HL-60/S4 treated with phorbol 12-myristate 13-acetate at 8.2 ng/mL for 4 days and 3 days (cell line): ENCODE measurements around the gene ITPRIP.

Experiments used
- in situ Hi-C: fragments of 300-500 bp; cut with MboI; formaldehyde crosslinking; loops from 2 replicates; pipeline ENCODE4 v1.15.0; 2022; ENCODE audit warnings: low sequenced_read_pairs

The ITPRIP gene

DNA sequence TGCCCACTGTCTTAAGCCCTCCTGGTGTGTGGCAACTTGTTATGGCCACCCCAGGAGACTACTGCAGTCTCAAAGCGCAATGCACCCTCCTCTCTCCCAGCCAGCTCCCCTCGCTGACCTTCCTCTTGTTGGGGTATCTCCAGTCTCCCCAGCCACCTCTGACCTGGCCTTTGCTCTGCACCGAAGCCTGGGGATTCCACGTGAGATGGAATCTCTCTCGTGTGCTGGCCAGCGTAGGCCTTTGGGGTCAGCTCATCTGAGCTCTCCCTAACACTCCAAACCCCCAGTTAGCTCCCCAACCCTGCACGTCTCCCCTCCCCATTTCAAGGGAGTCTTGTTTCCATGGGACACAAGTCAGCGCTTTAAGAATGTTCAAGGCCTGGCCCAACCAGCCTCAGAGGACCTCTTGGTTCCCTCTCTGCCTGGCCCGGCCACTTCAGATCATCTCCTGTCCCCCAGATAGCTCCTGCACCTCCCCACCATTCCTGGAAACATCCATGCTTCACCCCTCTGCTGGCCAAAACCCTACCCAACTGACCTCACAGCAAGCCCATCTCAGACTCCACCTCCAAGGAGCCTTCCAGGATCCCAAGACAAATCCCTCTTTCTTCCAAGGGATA is 11.2 kb downstream of the ITPRIP start:
- in situ Hi-C loops = no loop called here

DNA sequence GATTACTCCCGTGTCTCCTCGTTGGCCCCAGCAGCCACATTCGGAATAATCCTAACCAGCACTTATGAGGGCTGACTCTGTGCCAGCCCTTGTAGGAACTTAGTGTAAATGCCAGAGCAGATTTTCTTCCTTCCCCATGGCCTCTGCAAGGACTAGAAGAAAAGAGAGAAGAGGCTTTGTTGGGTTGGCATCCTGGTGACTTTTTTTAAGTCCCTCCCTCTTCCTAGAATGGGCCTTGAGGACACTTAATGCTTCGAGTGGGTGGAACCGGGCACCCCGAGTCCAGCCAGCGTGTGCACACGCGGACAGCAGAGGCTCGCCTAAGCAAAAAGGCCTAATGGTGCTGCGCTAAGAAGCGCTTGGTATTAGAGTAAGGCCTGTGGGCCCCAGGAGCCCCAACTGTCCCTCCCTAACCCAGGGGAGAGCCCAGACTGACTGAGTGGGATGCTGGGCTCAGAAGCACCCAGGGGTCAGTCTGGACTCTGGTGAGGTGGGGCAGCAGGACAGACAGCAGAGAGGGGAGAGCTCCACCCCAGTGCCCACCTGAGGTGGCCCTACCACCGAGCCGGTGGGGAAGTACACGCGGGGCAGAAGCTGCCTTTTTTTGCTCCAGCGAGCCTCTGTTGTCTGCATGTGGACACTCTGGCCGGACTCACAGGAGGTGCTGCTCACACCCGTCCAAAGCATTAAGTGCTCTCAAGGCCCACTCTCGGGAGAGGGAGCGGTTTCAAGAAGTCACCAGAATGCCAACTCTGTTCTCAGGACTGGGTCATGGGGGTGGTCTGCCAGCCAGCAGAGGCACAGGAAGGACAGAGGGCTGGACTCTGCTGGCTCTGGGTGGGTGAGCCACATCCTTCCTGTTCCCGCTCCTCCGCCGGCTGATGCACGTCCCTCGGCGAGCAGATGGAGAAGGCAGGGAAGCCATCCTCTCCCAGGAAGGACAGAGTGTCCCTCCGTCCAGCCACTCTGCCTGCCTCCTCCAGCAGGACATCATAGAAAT is 12.5 kb downstream of the ITPRIP start:
- in situ Hi-C loops = no loop called here

DNA sequence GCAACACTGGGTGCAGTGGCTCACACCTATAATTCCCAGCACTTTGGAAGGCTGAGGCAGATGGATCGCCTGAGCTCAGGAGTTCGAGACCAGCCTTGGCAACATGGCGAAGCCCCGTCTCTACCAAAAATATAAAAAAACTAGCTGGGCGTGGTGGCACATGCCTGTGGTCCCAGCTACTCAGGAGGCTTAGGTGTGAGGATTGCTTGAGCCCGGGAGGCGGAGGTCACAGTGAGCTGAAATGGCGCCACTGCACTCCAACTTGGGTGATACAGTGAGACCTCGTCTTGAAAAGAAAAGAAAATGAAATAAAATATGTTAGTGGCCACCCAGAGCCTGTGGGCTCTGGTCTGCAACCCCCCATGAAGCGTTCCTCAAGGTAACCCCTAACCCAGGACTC is 13.3 kb downstream of the ITPRIP start:
- in situ Hi-C loops = no loop called here

DNA sequence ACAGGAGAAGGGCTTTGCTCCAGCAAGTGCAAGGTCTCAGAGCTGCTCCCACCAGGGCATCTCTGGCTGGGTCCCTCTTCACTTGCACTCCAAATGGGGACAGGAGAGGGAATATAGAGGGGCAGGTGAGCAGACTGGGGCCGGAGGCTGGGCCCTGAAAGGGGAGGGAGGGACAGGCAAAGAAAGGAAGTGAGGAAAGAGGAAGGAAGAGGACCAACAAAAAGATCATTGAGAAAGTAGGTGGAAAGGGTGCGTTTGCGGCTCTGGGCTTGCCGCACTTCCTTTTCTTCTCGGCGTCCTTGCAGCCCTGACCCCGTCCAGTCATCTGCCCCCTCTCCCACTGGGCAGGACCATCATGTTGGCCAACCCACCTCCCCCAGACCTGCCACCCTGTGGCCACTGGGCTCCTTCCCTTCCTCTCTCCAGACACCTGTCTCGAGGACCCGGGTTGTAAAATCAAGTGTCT is 14.0 kb downstream of the ITPRIP start:
- in situ Hi-C loops = no loop called here

DNA sequence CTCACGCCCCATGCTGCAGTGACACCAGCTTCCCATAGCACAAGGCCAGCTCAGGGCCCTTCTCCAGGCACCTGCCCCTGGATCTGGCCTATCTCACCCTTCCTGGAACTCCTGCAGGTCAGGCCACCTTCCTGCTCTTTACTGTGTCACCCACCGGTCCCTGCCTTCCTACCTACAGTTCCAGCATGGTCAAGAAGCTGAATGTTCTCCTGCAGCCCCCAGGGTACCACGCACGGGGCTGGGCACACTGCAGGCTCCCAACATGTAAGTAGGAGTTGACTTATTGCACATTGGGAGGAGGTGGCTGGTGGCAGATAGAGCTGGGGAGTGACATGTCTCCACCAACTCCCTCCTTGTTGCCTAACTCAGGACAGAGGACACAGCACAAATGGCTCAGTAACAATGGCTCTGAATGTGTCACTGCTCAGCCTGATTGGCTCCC is 14.5 kb downstream of the ITPRIP start:
- in situ Hi-C loops = no loop called here

DNA sequence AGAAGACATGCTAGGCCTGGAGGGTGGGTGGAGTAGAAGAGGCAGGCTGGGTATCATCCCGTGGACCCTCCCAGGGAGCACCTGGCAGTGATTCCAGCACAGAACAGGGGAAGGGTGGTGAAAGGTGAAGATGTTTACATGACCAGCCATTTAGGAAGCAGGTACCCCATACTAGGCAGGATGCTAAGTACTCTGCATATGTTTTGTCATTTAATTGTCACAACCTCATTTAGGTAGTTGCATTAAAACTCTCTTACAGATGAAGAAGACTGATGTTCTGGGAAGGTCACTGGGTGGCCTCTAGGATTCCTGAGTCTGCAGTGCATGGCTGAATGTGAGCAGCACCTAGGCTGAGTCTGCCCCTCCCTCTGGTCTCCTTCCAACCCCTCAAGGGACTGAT is 15.2 kb downstream of the ITPRIP start:
- in situ Hi-C loops = no loop called here

DNA sequence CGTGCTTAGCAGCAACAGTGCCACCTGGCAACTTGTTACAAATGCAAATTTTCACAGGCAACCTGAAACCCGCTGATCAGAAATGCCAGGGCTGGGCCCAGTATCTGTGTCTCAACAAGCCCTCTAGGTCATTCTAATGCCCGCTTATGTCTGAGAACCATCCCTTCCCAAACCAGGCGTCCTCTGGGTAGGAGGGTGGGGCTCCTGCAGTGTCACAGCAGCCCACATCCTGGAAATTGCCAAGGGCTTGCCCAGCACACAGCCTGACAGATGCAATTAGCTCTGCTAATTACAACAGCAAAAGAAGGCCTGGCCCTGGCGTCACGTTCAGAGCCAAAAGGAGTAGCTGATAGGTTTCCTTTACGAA is 15.9 kb downstream of the ITPRIP start:
- in situ Hi-C loops = no loop called here

DNA sequence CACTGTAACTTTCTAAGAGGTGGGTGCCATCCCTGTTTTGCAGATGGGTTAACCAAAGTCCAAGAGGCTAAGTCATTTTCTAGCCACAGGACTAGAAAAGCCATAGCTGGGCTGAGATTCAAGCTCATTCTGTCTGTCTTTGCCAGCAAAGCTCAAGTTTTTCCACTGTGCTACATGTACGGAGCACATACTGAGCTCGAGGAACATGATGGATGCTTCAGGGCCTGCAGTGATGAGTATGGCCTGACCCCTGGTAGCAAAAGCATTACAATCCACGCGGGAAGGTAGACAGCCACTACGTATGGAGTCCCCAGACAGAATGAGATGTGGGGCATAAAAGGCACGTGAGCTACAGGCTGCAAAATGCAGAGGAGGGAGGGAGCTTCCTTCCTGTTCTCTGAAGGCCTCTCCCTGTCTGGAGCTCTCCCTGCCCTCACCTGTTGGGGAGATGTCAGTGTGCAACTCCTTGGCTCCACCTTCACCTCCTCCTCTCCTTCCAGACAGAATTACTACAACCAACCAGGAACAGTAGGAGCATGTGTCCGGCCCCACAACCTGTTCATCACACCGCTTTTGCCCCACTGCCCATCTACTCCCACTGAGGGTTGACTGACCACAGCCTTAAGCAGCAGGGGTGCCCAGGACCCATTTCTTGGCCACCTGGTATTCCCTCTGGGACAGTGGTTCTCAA is 16.4 kb downstream of the ITPRIP start:
- in situ Hi-C loops = no loop called here

DNA sequence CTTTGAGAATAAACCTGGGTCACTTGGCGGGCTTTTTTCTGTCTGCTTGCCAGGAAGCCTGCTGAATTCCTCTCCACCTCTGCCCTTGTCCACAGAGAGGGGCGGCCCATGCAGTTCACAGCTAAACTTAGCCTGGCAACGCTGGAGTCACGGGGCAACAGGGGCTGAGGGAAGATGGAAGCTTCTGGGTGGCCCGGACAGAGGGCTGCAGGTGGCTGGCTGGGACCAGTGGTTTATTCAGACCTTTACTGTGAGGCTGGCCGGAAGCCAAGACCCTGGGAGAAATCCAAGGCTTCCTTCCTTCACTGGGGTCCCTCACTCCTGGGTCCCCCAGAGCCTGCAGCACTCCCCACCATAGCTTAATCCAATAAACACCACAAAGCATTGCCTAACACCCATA is 17.0 kb downstream of the ITPRIP start:
- in situ Hi-C loops = no loop called here

DNA sequence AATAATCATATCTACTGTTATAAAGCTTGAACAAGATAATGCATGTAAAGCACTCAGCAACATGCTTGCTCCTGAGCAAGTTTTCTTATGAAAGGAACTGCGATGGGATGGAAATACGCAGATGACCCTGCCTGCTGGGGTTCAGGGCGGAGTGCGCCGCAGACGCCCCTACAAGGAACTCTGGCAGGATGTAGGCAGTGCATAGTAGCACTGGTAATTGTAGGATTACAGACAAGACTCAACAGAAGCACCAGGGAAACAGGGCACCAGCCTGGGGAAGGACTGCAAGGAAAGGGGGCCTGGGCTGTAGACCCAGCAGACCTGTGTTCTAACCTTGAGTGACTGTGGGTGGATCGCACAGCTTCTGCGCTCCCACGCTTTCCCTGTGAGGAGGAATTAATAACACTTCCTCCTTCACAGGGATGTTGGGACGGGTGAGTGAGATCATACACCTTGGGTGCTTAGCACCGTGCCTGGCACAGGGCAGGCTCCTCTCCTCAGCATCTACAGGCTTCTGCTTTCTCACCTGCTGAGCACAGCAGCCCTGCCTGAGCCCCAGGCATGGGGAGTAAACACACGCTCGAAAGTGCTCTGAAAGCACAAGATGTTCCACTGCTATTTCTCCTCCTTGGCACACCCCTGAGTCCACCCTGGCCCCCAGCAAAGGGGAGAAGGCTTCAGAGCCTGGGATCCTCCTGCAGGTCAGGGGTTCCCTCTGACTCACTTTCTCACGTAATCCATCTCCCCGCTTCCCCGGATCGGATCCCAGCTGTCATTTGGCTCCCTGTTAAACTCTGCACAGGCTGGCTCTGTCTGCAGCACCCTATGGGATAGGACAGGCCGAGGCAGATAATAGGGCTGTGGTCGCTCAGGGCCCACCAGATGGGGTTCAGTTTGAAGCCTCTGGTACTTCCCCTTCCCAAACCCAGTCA is 19.2 kb downstream of the ITPRIP start:
- in situ Hi-C loops = no loop called here

DNA sequence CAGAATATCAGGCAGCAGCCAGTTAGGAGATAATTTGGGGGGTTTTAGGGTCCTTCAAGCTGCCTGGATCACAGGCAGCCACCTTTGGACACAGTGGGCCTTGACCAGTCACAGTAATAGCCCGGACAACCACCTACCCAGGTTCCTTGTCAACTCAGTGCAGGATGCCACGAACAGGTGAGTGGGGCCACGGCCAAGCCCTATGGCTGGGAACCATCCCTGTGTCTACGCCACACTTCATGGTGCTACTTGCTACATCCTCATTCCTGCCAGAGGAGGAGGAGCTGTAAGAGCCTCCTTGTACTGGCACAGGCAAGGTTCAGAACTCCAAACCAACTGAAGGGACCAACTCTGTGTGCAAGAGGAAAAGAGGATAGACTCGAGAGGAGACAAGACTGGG is 19.9 kb downstream of the ITPRIP start:
- in situ Hi-C loops = no loop called here

DNA sequence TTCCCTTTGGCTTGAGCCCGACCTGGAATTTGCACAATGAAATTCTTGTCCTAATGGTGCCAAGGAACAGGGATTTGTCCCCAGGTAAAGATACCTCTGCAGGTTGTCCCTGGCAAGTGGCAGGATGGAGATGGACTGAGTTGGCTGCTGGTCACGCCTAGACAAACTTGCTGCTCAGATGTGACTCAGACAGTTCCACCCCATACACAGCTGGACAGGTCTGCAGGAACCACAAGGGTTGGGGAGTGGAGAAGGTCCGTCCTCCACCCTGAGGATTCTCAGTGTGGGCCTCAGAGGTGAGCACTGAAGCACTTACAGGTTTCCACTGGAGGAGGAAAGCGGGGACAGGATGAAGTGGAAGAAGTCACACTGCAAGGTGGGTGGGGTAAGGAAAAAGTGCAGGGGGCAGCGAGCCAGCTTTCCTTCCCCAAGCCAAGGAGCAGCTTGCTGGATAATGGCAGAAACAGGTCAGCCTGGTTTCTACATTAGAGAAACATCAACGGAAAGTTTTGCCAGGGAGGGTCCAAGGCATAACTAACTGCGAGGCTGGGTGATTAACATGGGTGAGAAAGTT is 20.5 kb downstream of the ITPRIP start:
- in situ Hi-C loops = no loop called here

DNA sequence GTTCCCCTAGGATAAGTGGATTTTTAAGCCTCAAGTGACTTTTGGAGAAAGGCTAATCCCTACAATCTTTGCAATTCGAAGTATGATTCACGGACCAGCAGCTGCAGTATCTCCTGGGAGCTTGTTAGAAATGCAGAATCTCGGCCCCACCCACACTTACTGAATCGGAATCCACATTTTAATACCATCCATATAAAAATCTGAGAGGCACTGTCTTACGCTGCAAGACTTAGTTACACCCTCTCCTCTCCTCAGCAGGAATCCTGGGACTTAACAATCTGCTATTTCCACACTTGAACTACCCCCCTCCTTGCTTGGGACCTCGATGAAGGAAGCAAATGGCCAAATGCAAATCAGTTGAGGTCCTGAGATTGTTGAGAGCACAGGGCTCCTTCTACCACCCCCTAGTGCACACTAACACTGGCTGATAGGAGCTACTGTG is 21.0 kb downstream of the ITPRIP start:
- in situ Hi-C loops = no loop called here

DNA sequence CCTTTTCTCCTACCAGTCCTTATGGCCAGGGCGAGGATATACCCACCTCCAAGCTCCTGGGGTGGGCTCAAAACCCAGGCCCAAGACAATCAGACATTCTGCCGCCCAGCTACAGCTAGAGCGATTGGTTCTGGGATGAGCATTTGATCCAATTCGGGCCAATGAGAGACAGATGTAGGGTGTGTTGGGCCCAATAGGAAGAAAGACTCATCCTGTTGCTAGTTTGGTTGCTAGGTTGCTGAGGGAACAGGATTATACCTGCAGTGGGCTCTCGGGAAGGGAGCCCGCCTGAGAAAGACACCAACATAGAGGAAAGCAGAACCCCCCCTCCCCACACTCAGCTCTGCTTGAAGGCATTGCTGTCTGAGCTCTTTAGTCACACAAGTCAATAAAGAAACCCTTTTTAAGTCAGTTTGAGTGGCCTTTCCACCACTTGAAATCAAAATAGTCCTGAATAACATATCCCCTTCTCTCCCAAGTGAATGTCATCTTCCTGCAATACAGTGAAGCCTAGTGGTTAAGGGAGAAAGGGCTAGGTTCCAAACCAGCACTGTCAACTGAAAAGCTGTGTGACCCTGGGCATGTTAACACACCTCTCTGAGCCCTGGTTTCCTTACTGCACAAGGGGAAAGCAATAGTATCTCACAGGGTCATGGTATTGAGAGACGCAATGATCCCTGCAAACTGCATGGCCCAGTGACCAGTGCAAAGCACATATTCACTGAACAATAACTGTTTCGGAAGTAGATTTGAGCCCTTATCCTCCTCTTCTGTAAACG is 21.8 kb downstream of the ITPRIP start:
- in situ Hi-C loops = no loop called here

DNA sequence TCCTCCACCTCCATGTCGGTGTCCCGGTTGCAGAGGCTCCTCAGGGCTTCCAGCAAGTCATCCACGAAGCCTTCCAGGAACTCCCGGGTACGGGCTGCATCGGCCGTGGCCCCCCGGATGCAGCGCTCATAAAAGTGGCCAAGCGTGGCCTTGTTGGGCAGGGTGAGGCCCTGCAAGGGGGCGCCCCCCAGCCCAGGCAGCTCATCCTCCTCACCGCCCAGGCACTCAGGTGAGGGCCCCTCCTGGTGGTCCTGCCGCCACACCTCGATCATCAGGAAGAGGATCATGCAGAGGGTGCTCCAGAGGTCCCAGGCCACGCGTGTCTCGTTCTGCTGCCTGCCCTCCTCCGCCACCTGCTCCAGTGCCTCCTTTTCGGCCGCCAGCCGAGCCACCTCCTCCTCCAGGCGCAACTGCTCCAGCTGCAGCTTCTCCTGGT is 22.8 kb downstream of the ITPRIP start:
- in situ Hi-C loops = no loop called here

DNA sequence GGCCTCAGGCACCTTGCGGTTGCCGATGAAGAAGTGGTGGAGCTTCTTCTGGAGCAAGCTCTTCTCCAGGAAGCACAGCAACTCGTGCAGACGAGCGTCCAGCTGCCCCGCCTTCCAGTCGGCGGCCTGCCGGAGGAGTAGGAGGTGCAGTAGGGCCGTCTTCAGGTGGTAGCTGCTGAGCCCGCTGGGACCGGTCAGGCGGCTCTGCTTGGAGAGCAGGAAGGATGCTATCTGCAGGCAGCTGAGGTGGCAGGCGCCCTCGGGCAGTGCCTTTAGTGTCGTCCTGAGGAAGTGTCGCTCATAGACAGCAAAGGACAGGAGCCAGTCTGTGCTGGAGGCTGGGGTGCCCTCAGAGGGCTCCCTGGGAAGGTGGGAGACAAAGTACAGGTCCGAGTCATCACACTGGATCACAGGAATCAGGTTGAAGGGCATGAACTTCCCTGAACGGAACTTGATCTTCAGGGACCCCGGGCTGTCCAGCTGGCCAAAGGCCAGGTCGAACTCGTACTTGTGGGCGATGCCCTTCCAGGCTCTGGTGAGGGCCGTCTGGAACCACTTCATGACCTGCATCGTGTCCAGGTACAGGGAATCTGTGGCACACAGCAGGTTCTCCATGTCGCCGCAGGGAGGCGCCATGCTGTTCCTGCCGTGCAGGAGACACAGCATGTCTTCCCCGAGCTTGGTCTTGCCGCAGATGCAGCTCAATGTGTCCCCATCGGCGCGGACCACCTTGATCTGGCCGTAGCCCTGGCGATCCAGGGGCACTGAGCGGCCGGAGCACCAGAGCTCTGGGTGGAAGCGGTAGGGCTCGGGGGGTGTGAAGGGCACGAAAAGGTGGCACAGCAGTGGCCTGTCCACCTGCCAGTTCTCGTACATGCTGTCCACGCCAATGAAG is 23.4 kb downstream of the ITPRIP start:
- in situ Hi-C loops = no loop called here

DNA sequence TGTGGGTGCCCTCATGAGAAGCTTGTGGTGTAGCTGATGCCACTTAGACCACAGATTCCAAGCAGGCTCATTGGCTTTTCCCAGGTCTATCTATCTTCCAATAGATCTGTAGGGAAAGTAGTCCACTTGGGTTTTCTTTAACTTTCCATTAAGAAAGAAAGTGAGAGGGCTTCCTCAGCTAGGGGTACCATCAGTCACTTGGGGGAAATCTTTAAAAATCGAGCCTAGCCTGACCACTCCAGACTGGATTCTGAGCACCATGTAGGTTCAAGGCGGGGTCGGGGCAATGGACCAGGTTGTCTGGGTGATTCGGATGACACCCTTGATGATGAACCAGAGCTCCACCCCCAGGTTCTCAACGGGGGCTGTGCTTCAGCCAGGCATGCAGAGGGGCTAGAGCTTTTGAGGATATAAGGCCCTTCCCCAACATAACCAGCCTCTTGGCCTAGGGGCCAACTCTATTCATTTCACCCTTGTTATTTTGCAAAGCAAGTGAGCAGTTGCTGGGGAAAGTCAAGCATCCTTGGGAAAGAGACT is 27.0 kb downstream of the ITPRIP start:
- in situ Hi-C loops = no loop called here
